GM18907 (cell line): Measurements from ENCODE around the gene SFR1.
"Not testable (repeated sequence)": the region's sequence is repeated elsewhere in the genome, so short reads cannot be mapped to it uniquely, and the experiment has no call there.

Experiments
- ATAC-seq: cut with Tn5 transposase; IDR thresholded peaks from one replicate; pipeline ENCODE4 v1.9.1; 2021; ENCODE audit warnings: mild to moderate bottlenecking, moderate library complexity; ENCODE audit not compliant: unreplicated experiment

Gene SFR1

DNA sequence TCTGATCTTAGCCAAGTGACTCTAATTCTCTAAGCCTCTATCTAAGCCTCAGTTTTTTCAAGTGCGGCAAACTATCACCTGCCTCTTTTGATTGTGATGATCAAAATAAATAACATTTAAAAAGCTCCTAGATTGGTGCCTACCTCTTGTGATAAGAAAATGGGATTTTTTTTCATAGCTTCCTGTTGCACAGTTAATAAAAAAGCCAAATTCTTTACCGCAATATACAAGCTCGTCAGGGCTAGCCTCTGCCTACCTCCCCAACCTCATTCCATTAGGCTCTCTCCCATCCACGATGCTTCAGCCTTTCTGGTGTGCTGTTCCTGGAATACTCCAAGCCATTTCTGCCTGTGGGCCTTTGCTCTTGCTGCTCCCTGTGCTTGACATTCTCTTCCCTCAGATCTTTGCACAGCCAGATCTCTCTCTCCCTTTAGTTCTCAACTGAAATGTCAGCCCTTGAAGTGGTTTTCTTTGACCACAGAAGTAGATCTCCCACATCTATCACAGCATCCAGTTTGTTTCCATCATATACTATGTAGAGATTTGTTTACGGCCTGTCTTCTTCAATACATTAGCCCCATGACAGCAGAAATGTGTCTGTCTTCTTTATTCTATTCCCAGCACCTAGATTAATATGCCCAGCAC, 48.8 kb downstream of the SFR1 start:
- ATAC-seq, result no peak

DNA sequence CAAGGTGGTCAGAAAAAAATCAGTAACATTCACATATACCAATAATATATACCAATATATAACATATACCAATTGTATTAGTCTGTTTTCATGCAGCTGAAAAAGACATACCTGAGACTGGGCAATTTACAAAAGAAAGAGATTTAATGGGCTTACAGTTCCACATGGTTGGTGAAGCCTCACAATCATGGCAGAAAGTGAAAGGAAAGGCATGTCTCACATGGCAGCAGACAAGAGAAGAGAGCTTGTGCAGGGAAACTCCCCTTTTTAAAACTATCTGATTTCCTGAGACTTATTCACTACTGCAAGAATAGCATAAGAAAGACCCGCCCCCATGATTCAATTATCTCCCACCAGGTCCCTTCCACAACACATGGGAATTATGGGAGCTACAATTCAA, 52.2 kb downstream of the SFR1 start:
- not testable (repeated sequence) for ATAC-seq
